ENCODE measurements around the gene SUCLG2. TPM values are rescaled to one million over a fixed set of nuclear protein-coding genes. Genes with fewer than 3 reads are reported as not detected.

The SUCLG2 gene
- total RNA-seq, 1 experiment from 2014 or later = 38.5 TPM

- no peak overlapping the region for H3K27ac ChIP-seq (ENCODE audit: insufficient read length, low read depth, low read length)
- no peaks in the 10 kb centered on the region for H3K23me2 ChIP-seq (ENCODE audit: insufficient read length, low read depth, low read length, poor library complexity, severe bottlenecking)
- H2BK12ac ChIP-seq (ENCODE audit: insufficient read length, low read depth, low read length) = no peak overlapping the region
- no peak overlapping the region for H2AFZ ChIP-seq (ENCODE audit: low read length)
- H3K79me2 ChIP-seq (ENCODE audit: insufficient read depth, low read length) = no peaks in the 10 kb centered on the region; the same call in 1 of the 2 replicates
- no peak overlapping the region for H2BK20ac ChIP-seq (ENCODE audit: low read depth, low read length, poor library complexity, severe bottlenecking)
- H4K8ac ChIP-seq (replicated peaks; ENCODE audit: insufficient read length, low read depth, low read length) = no peak overlapping the region
- Mint-ChIP-seq H3K27ac (no peak overlapping the region), H3K9me3 (peaks cover 7 to 10% of the 10 kb centered on the region in 2 experiments; a peak in 3 of 5 replicates), H3K4me3 (no peak overlapping the region), H3K27me3 (ENCODE audit: low read depth) (no peaks in the 10 kb centered on the region), H3K4me1 (peaks cover 4 to 5% of the 10 kb centered on the region in 2 experiments), H3K36me3 (ENCODE audit: insufficient read depth in 1 of 3, low read depth in 3 of 3) (peaks cover 16 to 26% (median 17%) of the 10 kb centered on the region in 3 experiments)
- no peak for DNase-seq
- no peak overlapping the region for H3K14ac ChIP-seq (ENCODE audit: insufficient read depth, low read length)
- H2AK5ac ChIP-seq (ENCODE audit: insufficient read length, low read length) = no peak overlapping the region
- TF ChIP-seq CTCF (conservative IDR thresholded peaks at IDR 0.05) = no peak
- H4K91ac ChIP-seq (ENCODE audit: insufficient read length, low read depth, low read length) = no peak overlapping the region
- no peak overlapping the region for H3T11ph ChIP-seq (ENCODE audit: low read length)
- H4K20me1 ChIP-seq (ENCODE audit: control insufficient read depth, insufficient read depth, insufficient read length) = no peaks in the 10 kb centered on the region
- H3K9me3 ChIP-seq (ENCODE audit: control insufficient read depth, low read depth, low read length) = no peaks in the 10 kb centered on the region
- no peak overlapping the region for H3K4me2 ChIP-seq (ENCODE audit: insufficient read depth, insufficient read length, low read length)
- no peaks in the 10 kb centered on the region for H3K4me1 ChIP-seq (ENCODE audit: insufficient read depth, low read length)
- no CpG with 5 or more reads among the region's 3 CpGs for WGBS (ENCODE audit: extremely low coverage, insufficient read length, low lambda C conversion rate)
- H3K27me3 ChIP-seq (ENCODE audit: insufficient read depth, low read length) = no peaks in the 10 kb centered on the region
- H3K4ac ChIP-seq (ENCODE audit: low read depth, low read length) = no peak overlapping the region
- no peak overlapping the region for H2BK5ac ChIP-seq (ENCODE audit: insufficient read length, low read length)
- H3K18ac ChIP-seq (ENCODE audit: insufficient read length, low read depth, low read length) = no peak overlapping the region
- no peak overlapping the region for H3K56ac ChIP-seq (ENCODE audit: insufficient read length, low read depth, low read length)
- H3K23ac ChIP-seq (ENCODE audit: insufficient read length, low read depth, low read length) = no peak overlapping the region
- no peak overlapping the region for H4K5ac ChIP-seq (ENCODE audit: insufficient read length, low read depth, low read length)
- H2BK15ac ChIP-seq (ENCODE audit: low read depth, low read length) = no peak overlapping the region
- no peak overlapping the region for H3K9ac ChIP-seq (ENCODE audit: extremely low read depth, insufficient read length, low read length)
- no peak overlapping the region for H2BK120ac ChIP-seq (ENCODE audit: low read depth, low read length, poor library complexity, severe bottlenecking)
- no peaks in the 10 kb centered on the region for H3K79me1 ChIP-seq (ENCODE audit: insufficient read depth, low read depth, low read length, poor library complexity, severe bottlenecking)
These were observed 78.0 kb downstream of the SUCLG2 start for GRCh38 chr3:67576441-67576840.

Data from H9 (cell line).